ENCODE results near the gene RPP25L. TPM values are rescaled to one million over a fixed set of nuclear protein-coding genes. Genes with fewer than 3 reads are reported as not detected.

The RPP25L gene
- total RNA-seq, 1 donor from 2014 or later, result 25.6 TPM

GRCh38 chr9:34629491-34629808, 17.6 kb upstream of the RPP25L start:
- Histone ChIP-seq H3K27me3 (ENCODE audit: control insufficient read depth in 3 of 3, insufficient read depth in 3 of 3, low read length in 3 of 3) (peaks cover 57 to 58% (median 58%) of the 10 kb centered on the region in 3 donors), H3K4me3 (ENCODE audit: low read length in 3 of 3) (peak overlapping the region; percentile 46 to 61 (median 59)), H3K9me3 (ENCODE audit: control insufficient read depth in 3 of 3, low read length in 3 of 3) (no peaks in the 10 kb centered on the region), H3K27ac (ENCODE audit: low read depth, low read length) (no peak overlapping the region), H3K9ac (ENCODE audit: low read depth in 1 of 3, low read length in 3 of 3) (peak overlapping the region in 2 of 3 donors; percentile 3 to 40), H3K4me1 (ENCODE audit: control insufficient read depth in 3 of 3, insufficient read depth in 3 of 3, low read length in 3 of 3) (peaks cover 14 to 28% (median 16%) of the 10 kb centered on the region in 3 donors), H3K36me3 (ENCODE audit: control insufficient read depth in 3 of 3, insufficient read depth in 3 of 3, low read length in 3 of 3) (no peaks in the 10 kb centered on the region)

DNA sequence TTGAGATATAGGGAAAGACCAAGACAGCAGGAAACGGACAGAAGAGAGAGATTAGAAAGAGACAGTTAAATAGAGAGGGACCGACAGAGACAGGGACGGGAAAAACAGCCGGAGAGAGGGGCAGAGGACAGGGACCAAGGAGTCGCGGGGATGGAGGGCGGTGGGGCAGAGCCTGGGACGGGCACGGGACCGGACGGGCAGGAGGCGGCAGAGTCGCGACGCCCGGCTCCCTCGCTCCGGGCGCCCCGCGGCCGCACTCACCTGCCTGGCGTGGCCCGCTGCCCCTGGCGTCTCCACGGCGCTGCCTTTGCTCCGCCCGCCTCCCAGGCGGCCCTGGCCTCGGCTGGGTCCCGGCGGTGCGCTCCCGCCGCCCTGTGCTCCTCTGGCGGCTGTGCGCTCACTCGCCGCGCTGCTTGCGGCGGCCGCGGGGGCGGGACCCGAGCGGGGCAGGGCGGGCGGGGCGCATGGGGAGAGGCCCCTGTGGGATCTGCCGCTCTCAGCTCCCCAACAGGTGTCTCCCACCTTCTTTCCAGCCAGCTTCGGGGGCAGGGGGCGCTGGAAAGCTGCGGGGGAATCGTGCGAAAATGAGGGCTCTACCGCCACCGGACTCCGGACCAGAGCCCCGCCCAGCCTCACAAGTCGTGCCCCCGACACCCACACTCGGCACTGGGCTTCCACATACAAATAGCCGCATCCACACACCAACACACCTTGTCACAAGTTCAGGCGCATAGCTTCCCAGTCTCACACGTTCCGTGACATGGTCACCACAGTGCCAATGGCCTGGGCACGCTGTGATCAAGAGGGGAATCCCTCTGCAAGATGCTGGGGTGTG, 17.0 kb upstream of the RPP25L start, which contains the start of gene ARID3C:
Gene ARID3C (minus strand): TSS at position 411 of the 835 bp plus-strand sequence. CDS start 1,052 bp downstream, outside the sequence.
- Histone ChIP-seq H3K9me3 (ENCODE audit: control insufficient read depth in 3 of 3, low read length in 3 of 3) (no peaks in the 10 kb centered on the region), H3K9ac (ENCODE audit: low read depth in 1 of 3, low read length in 3 of 3) (peak within 1 kb of the TSS in 2 of 3 donors; percentile 3 to 50), H3K4me3 (ENCODE audit: low read length in 3 of 3) (peak within 1 kb of the TSS; percentile 46 to 61 (median 59)), H3K4me1 (ENCODE audit: control insufficient read depth in 3 of 3, insufficient read depth in 3 of 3, low read length in 3 of 3) (peaks cover 10 to 23% (median 16%) of the 10 kb centered on the region in 3 donors), H3K27me3 (ENCODE audit: control insufficient read depth in 3 of 3, insufficient read depth in 3 of 3, low read length in 3 of 3) (peaks cover 62 to 64% (median 63%) of the 10 kb centered on the region in 3 donors), H3K36me3 (ENCODE audit: control insufficient read depth in 3 of 3, insufficient read depth in 3 of 3, low read length in 3 of 3) (no peaks in the 10 kb centered on the region), H3K27ac (ENCODE audit: low read depth, low read length) (no peak within 1 kb of the TSS)

DNA sequence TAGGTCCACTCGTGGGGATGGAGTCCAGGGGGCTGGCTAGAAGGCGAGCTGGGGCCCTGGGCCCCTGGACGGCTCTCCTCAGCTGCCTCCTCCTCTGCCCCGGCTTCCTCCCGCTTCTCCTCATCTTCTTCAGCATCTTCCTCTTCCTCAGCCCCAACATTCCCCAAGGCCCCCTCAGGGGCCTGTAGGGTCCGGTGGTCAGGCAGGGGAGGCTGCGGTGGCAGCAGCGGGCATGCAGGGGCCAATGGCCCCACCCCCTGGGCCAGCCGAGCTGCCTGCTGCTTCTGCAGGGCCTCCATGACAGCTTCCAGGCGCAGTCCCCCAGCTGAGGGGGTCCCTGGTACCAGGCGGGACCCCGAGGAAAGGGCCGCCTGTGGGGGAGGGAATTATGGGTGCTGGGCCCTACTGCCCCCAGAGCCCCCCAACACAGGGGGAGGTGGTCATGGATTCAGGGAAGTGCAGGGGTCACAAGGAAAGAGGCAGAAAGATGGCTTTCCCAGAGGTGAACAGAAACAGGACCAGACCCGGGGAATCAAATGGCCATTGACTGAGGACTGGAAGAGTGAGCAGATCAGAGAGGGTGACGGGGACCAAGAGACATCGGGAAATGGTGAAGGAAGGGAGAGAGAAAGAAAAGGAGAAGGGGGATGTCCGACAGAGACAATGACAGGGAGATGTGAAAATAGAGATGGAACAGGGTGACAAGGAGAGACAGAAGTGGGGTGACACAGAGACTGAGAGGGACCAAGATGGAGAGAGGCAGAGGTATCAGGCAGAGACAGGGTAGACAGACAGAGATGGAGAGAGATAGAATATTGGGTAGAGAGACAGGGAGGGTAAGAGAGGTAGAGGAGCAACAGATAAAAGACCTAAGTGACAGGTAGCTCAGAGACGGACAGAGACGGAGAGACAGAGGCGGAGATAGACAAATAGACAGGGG, 16.1 kb upstream of the RPP25L start:
- no peaks in the 10 kb centered on the region for H3K36me3 ChIP-seq (ENCODE audit: control insufficient read depth in 3 of 3, insufficient read depth in 3 of 3, low read length in 3 of 3)
- H3K9ac ChIP-seq (ENCODE audit: low read depth in 1 of 3, low read length in 3 of 3), result no peak overlapping the region
- no peak overlapping the region for H3K27ac ChIP-seq (ENCODE audit: low read depth, low read length)
- peaks cover 10 to 17% (median 16%) of the 10 kb centered on the region in 3 donors for H3K4me1 ChIP-seq (ENCODE audit: control insufficient read depth in 3 of 3, insufficient read depth in 3 of 3, low read length in 3 of 3)
- H3K27me3 ChIP-seq (ENCODE audit: control insufficient read depth in 3 of 3, insufficient read depth in 3 of 3, low read length in 3 of 3), result peaks cover 70 to 72% (median 72%) of the 10 kb centered on the region in 3 donors
- no peaks in the 10 kb centered on the region for H3K9me3 ChIP-seq (ENCODE audit: control insufficient read depth in 3 of 3, low read length in 3 of 3)
- H3K4me3 ChIP-seq (ENCODE audit: low read length in 3 of 3), result peak overlapping the region; percentile 18 to 59 (median 58)

DNA sequence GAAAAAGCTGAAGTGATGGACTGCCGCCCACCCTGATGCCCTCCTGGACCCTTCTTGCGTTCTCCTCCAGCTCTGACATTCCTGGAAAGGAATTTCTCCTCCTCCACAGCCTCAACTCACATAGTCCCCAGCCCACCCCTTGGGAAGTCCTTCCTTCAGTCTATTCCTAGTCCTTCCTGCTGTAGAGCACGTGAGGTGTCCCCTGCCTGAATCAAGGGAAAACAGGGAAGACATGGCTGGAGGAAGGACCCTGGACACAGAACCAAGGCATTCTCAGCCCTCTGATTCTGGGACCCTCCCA, 13.2 kb upstream of the RPP25L start:
- H3K36me3 ChIP-seq (ENCODE audit: control insufficient read depth in 3 of 3, insufficient read depth in 3 of 3, low read length in 3 of 3), result no peaks in the 10 kb centered on the region
- no peaks in the 10 kb centered on the region for H3K9me3 ChIP-seq (ENCODE audit: control insufficient read depth in 3 of 3, low read length in 3 of 3)
- H3K27ac ChIP-seq (ENCODE audit: low read depth, low read length), result no peak overlapping the region
- peaks cover 77 to 83% (median 78%) of the 10 kb centered on the region in 3 donors for H3K27me3 ChIP-seq (ENCODE audit: control insufficient read depth in 3 of 3, insufficient read depth in 3 of 3, low read length in 3 of 3)
- H3K9ac ChIP-seq (ENCODE audit: low read depth in 1 of 3, low read length in 3 of 3), result no peak overlapping the region
- no peak overlapping the region for H3K4me3 ChIP-seq (ENCODE audit: low read length in 3 of 3)
- H3K4me1 ChIP-seq (ENCODE audit: control insufficient read depth in 3 of 3, insufficient read depth in 3 of 3, low read length in 3 of 3), result peaks cover 16 to 23% (median 21%) of the 10 kb centered on the region in 3 donors

GRCh38 chr9:34624475-34625185, 12.7 kb upstream of the RPP25L start:
- H3K4me3 ChIP-seq (ENCODE audit: low read length in 3 of 3), result no peak overlapping the region
- no peaks in the 10 kb centered on the region for H3K36me3 ChIP-seq (ENCODE audit: control insufficient read depth in 3 of 3, insufficient read depth in 3 of 3, low read length in 3 of 3)
- H3K27ac ChIP-seq (ENCODE audit: low read depth, low read length), result no peak overlapping the region

GRCh38 chr9:34623374-34624235, 11.7 kb upstream of the RPP25L start:
- Histone ChIP-seq H3K4me1 (ENCODE audit: control insufficient read depth in 3 of 3, insufficient read depth in 3 of 3, low read length in 3 of 3) (peaks cover 20 to 28% (median 24%) of the 10 kb centered on the region in 3 donors), H3K4me3 (ENCODE audit: low read length in 3 of 3) (no peak overlapping the region), H3K36me3 (ENCODE audit: control insufficient read depth in 3 of 3, insufficient read depth in 3 of 3, low read length in 3 of 3) (peaks cover 0 to under 1% (median under 1%) of the 10 kb centered on the region in 3 donors), H3K27me3 (ENCODE audit: control insufficient read depth in 3 of 3, insufficient read depth in 3 of 3, low read length in 3 of 3) (peaks cover 66 to 72% (median 68%) of the 10 kb centered on the region in 3 donors), H3K27ac (ENCODE audit: low read depth, low read length) (no peak overlapping the region), H3K9me3 (ENCODE audit: control insufficient read depth in 3 of 3, low read length in 3 of 3) (no peaks in the 10 kb centered on the region), H3K9ac (ENCODE audit: low read depth in 1 of 3, low read length in 3 of 3) (no peak overlapping the region)

More at GRCh38 chr9:34624475-34625185, 12.7 kb upstream of the RPP25L start:
- Histone ChIP-seq H3K9me3 (ENCODE audit: control insufficient read depth in 3 of 3, low read length in 3 of 3) (no peaks in the 10 kb centered on the region), H3K9ac (ENCODE audit: low read depth in 1 of 3, low read length in 3 of 3) (no peak overlapping the region), H3K27me3 (ENCODE audit: control insufficient read depth in 3 of 3, insufficient read depth in 3 of 3, low read length in 3 of 3) (peaks cover 75 to 79% (median 75%) of the 10 kb centered on the region in 3 donors), H3K4me1 (ENCODE audit: control insufficient read depth in 3 of 3, insufficient read depth in 3 of 3, low read length in 3 of 3) (peaks cover 20 to 26% (median 26%) of the 10 kb centered on the region in 3 donors)

GRCh38 chr9:34620061-34620994, 8.4 kb upstream of the RPP25L start, which contains the start of gene DCTN3:
Gene DCTN3, minus strand, starts transcription at chr9:34620495. Its CDS starts 31 bp downstream, at chr9:34620464.
- Histone ChIP-seq H3K27me3 (ENCODE audit: control insufficient read depth in 3 of 3, insufficient read depth in 3 of 3, low read length in 3 of 3) (peaks cover 34 to 39% (median 38%) of the 10 kb centered on the region in 3 donors), H3K4me3 (ENCODE audit: low read length in 3 of 3) (peak within 1 kb of the TSS; percentile 80 to 92 (median 86)), H3K4me1 (ENCODE audit: control insufficient read depth in 3 of 3, insufficient read depth in 3 of 3, low read length in 3 of 3) (peaks cover 16 to 18% (median 16%) of the 10 kb centered on the region in 3 donors), H3K9ac (ENCODE audit: low read depth in 1 of 3, low read length in 3 of 3) (peak within 1 kb of the TSS; percentile 79 to 89 (median 79)), H3K36me3 (ENCODE audit: control insufficient read depth in 3 of 3, insufficient read depth in 3 of 3, low read length in 3 of 3) (peaks cover 28 to 31% (median 30%) of the 10 kb centered on the region in 3 donors), H3K9me3 (ENCODE audit: control insufficient read depth in 3 of 3, low read length in 3 of 3) (no peaks in the 10 kb centered on the region), H3K27ac (ENCODE audit: low read depth, low read length) (no peak within 1 kb of the TSS)

GRCh38 chr9:34615132-34615531, 3.2 kb upstream of the RPP25L start:
- H3K27me3 ChIP-seq (ENCODE audit: control insufficient read depth in 3 of 3, insufficient read depth in 3 of 3, low read length in 3 of 3), result no peaks in the 10 kb centered on the region
- H3K27ac ChIP-seq (ENCODE audit: low read depth, low read length), result no peak overlapping the region
- no peak overlapping the region for H3K4me3 ChIP-seq (ENCODE audit: low read length in 3 of 3)
- no peak overlapping the region for H3K9ac ChIP-seq (ENCODE audit: low read depth in 1 of 3, low read length in 3 of 3)
- H3K4me1 ChIP-seq (ENCODE audit: control insufficient read depth in 3 of 3, insufficient read depth in 3 of 3, low read length in 3 of 3), result peaks cover 33 to 42% (median 33%) of the 10 kb centered on the region in 3 donors
- peaks cover 37 to 51% (median 50%) of the 10 kb centered on the region in 3 donors for H3K36me3 ChIP-seq (ENCODE audit: control insufficient read depth in 3 of 3, insufficient read depth in 3 of 3, low read length in 3 of 3)
- H3K9me3 ChIP-seq (ENCODE audit: control insufficient read depth in 3 of 3, low read length in 3 of 3), result no peaks in the 10 kb centered on the region

Measured in skeletal muscle tissue (tissue), 4 donors.